ENCODE results near the gene KAZN. TPM values are rescaled to one million over a fixed set of nuclear protein-coding genes. Genes with fewer than 3 reads are reported as not detected.

KAZN gene
- total and polyA plus RNA-seq, 2 of the 8 experiments (the other 6 are each of a cell fraction or from before 2014, with no cell fraction given), result 3.7 to 11.8 TPM

- Histone ChIP-seq H3K23me2 (ENCODE audit: low read depth, low read length) (peaks cover 9% of the 10 kb centered on the region; the same call in 1 of the 2 replicates), H3K27me3 (replicated peaks in 1 of 4; ENCODE audit: control insufficient read depth in 3 of 4, extremely low read depth in 1 of 4, insufficient read depth in 3 of 4, low read length in 3 of 4) (no peaks in the 10 kb centered on the region), H2BK5ac (ENCODE audit: low read depth, low read length) (no peak overlapping the region), H3K4me2 (ENCODE audit: insufficient read depth in 1 of 2, low read depth in 2 of 2, low read length in 2 of 2) (no peak overlapping the region), H2BK12ac (ENCODE audit: low read depth, low read length) (no peak overlapping the region), H2AK5ac (ENCODE audit: low read depth, low read length) (no peak overlapping the region), H3K4me3 (ENCODE audit: extremely low read depth in 1 of 4, insufficient read depth in 2 of 4, low read depth in 3 of 4, low read length in 4 of 4) (no peak overlapping the region), H3K14ac (ENCODE audit: insufficient read length) (no peak overlapping the region), H2BK120ac (replicated peaks; ENCODE audit: low read depth, low read length) (no peak overlapping the region), H4K5ac (ENCODE audit: insufficient read length, low read depth, low read length) (no peak overlapping the region), H4K8ac (ENCODE audit: extremely low read depth, insufficient read depth, low read length) (no peak overlapping the region), H2BK15ac (ENCODE audit: low read length) (no peak overlapping the region), H3K18ac (ENCODE audit: extremely low read depth, low read length) (no peak overlapping the region), H3K27ac (ENCODE audit: low read depth, low read length) (no peak overlapping the region), H2AFZ (ENCODE audit: low read length) (no peak overlapping the region), H3K4me1 (replicated peaks in 1 of 4; ENCODE audit: control insufficient read depth in 3 of 4, insufficient read depth in 4 of 4, low read length in 3 of 4) (no peaks in the 10 kb centered on the region), H3K4ac (replicated peaks; ENCODE audit: insufficient read length, low read depth, low read length) (no peak overlapping the region), H4K20me1 (replicated peaks in 1 of 2; ENCODE audit: control insufficient read depth in 1 of 2, insufficient read depth in 2 of 2, low read length in 2 of 2) (peaks cover 0 to 1% of the 10 kb centered on the region in 2 experiments), H3K36me3 (ENCODE audit: control insufficient read depth in 2 of 4, insufficient read depth in 4 of 4, low read length in 3 of 4) (no peaks in the 10 kb centered on the region), H3K56ac (replicated peaks; ENCODE audit: insufficient read length, low read depth, low read length) (no peak overlapping the region), H3K9ac (replicated peaks in 1 of 4; ENCODE audit: extremely low read depth in 1 of 4, low read depth in 3 of 4, low read length in 3 of 4) (no peak overlapping the region), H3K79me2 (ENCODE audit: control insufficient read depth in 1 of 2, insufficient read depth in 2 of 2, low read length in 2 of 2) (no peaks in the 10 kb centered on the region), H3K79me1 (ENCODE audit: low read depth, low read length) (no peaks in the 10 kb centered on the region; the same call in 1 of the 2 replicates), H3K9me3 (ENCODE audit: insufficient read depth in 2 of 2, low read depth in 1 of 2, low read length in 1 of 2) (peaks cover 6% of the 10 kb centered on the region in 2 experiments), H2BK20ac (ENCODE audit: low read length) (no peak overlapping the region), H4K91ac (replicated peaks; ENCODE audit: insufficient read length, low read length) (no peak overlapping the region), H3K23ac (ENCODE audit: insufficient read length) (no peak overlapping the region)
- ChIA-PET POLR2A (ENCODE audit: partially characterized antibody) (no interaction called here), CTCF (ENCODE audit: partially characterized antibody) (interaction anchor here (0.7 to 1.2 kb wide), 2 partner anchors 9 to 296 kb away, joined by 3 to 4 read pairs; no protein-coding TSS in a partner anchor)
- DNase-seq (ENCODE audit: low read depth in 1 of 2, low spot score in 2 of 2) (no peak), FAIRE-seq (no peak)
- 88% methylated on average over 4 of the region's 4 CpGs; no CpG with 5 or more reads in 1 of the 2 experiments for WGBS, 2 experiments (ENCODE audit: extremely low coverage in 1 of 2, insufficient coverage in 1 of 2, insufficient read length in 1 of 2, insufficient replicate concordance in 2 of 2, low coverage in 1 of 2, low lambda C conversion rate in 2 of 2, missing lambda C conversion rate in 1 of 2)
- TF ChIP-seq CHD1 (IDR thresholded peaks at IDR 0.05; ENCODE audit: low read depth, low read length), result no peak
- no peak for TF ChIP-seq CHD2 (IDR thresholded peaks at IDR 0.05; ENCODE audit: low read length)
- TF ChIP-seq CBX8 (IDR thresholded peaks at IDR 0.05; ENCODE audit: borderline replicate concordance, low read depth, low read length), result no peak
- TF ChIP-seq POU5F1 (IDR thresholded peaks at IDR 0.05; ENCODE audit: low read depth, low read length), result no peak
- no peak for TF ChIP-seq BRCA1 (IDR thresholded peaks at IDR 0.05; ENCODE audit: low read depth, low read length)
Observed at GRCh38 chr1:14846688-14847087, 248.2 kb downstream of the KAZN start.
